ENCODE measurements around the gene CNGB1. TPM values are rescaled to one million over a fixed set of nuclear protein-coding genes. Genes with fewer than 3 reads are reported as not detected.
A peak's percentile ranks its signal among the peaks of the same experiment; 100 is the strongest.
"Not testable (repeated sequence)": the region's sequence is repeated elsewhere in the genome, so short reads cannot be mapped to it uniquely, and the experiment has no call there.

Gene CNGB1
- total and polyA plus RNA-seq, 2 of the 13 experiments (the other 11 are each of a cell fraction or from before 2014, with no cell fraction given) = 0.02 to 0.15 TPM

GRCh38 chr16:57978070-57978465, 7.1 kb upstream of the CNGB1 start:
- 48% methylated on average over 2 of the region's 2 CpGs for WGBS (ENCODE audit: low lambda C conversion rate)
- ATAC-seq; in situ Hi-C loops (cut with HindIII; ENCODE audit: extremely low pct_ligation_motif_present, low pct_unique_long_range_greater_than_20kb); DNase-seq (ENCODE audit: low spot score); H3K36me3 ChIP-seq (replicated peaks in 1 of 2; ENCODE audit: control insufficient read depth in 1 of 2, insufficient read depth in 2 of 2, low read length in 2 of 2); H3K79me2 ChIP-seq (ENCODE audit: insufficient read depth, low read length); H4K20me1 ChIP-seq (ENCODE audit: insufficient read depth, low read length); FAIRE-seq; H3K4me1 ChIP-seq (ENCODE audit: insufficient read depth, low read length); H3K9ac ChIP-seq (ENCODE audit: insufficient read depth, low read depth, low read length); intact Hi-C loops (cut with micrococcal nuclease; ENCODE audit: unreplicated experiment); H3K27ac ChIP-seq (ENCODE audit: extremely low read length, insufficient read depth, low read length); POLR2A ChIA-PET; H2AFZ ChIP-seq (ENCODE audit: low read length); H3K4me2 ChIP-seq (ENCODE audit: low read depth, low read length); H3K9me3 ChIP-seq (ENCODE audit: low read length); H3K4me3 ChIP-seq (replicated peaks in 1 of 3; ENCODE audit: insufficient read depth in 1 of 3, low read depth in 2 of 3, low read length in 3 of 3); BruUV-seq (replicated peaks): not testable (repeated sequence)
- CTCF ChIA-PET (ENCODE audit: low intra/inter-chr PET ratio, low total read pairs) = interaction anchor here (0.7 kb wide), 1 partner anchor 79 kb away, joined by 3 read pairs; no protein-coding TSS in a partner anchor
- TF ChIP-seq ZNF788 (CRISPR knock-in tag; IDR thresholded peaks at IDR 0.05; ENCODE audit: borderline replicate concordance) = 0 out of 2 replicates have a peak, but pooled peaks have one; percentile 47
- H3K27me3 ChIP-seq (ENCODE audit: control insufficient read depth in 1 of 2, insufficient read depth in 2 of 2, low read length in 2 of 2) = peaks cover 3 to 20% of the 10 kb centered on the region in 2 experiments; a peak in 4 of 5 replicates

GRCh38 chr16:57977418-57978069, 6.6 kb upstream of the CNGB1 start:
- FAIRE-seq (no peak), ATAC-seq (peak; percentile 88), DNase-seq (ENCODE audit: low spot score) (no peak)
- H4K20me1 ChIP-seq (ENCODE audit: insufficient read depth, low read length) = no peaks in the 10 kb centered on the region
- WGBS (ENCODE audit: low lambda C conversion rate) = 51% methylated on average over 9 of the region's 12 CpGs
- no peak overlapping the region for H3K9ac ChIP-seq (ENCODE audit: insufficient read depth, low read depth, low read length)
- no peaks in the 10 kb centered on the region for H3K36me3 ChIP-seq (replicated peaks in 1 of 2; ENCODE audit: control insufficient read depth in 1 of 2, insufficient read depth in 2 of 2, low read length in 2 of 2)
- in situ Hi-C loops (cut with HindIII; ENCODE audit: extremely low pct_ligation_motif_present, low pct_unique_long_range_greater_than_20kb) (no loop called here), intact Hi-C loops (cut with micrococcal nuclease; ENCODE audit: unreplicated experiment) (no loop called here)
- no peak overlapping the region for H3K4me3 ChIP-seq (replicated peaks in 1 of 3; ENCODE audit: insufficient read depth in 1 of 3, low read depth in 2 of 3, low read length in 3 of 3)
- ChIA-PET CTCF (ENCODE audit: low intra/inter-chr PET ratio, low total read pairs) (interaction anchor here (0.7 kb wide), 1 partner anchor 78 kb away, joined by 3 read pairs; no protein-coding TSS in a partner anchor), POLR2A (no interaction called here)
- no TSS peak for BruUV-seq (replicated peaks)
- H3K4me2 ChIP-seq (ENCODE audit: low read depth, low read length) = no peak overlapping the region
- no peaks in the 10 kb centered on the region for H3K9me3 ChIP-seq (ENCODE audit: low read length)
- H3K4me1 ChIP-seq (ENCODE audit: insufficient read depth, low read length) = no peaks in the 10 kb centered on the region
- H3K27ac ChIP-seq (ENCODE audit: extremely low read length, insufficient read depth, low read length) = no peak overlapping the region
- peaks cover 4 to 20% of the 10 kb centered on the region in 2 experiments; a peak in 4 of 5 replicates for H3K27me3 ChIP-seq (ENCODE audit: control insufficient read depth in 1 of 2, insufficient read depth in 2 of 2, low read length in 2 of 2)
- no peak overlapping the region for H2AFZ ChIP-seq (ENCODE audit: low read length)
- no peaks in the 10 kb centered on the region for H3K79me2 ChIP-seq (ENCODE audit: insufficient read depth, low read length)
- TF ChIP-seq ZFP62 (CRISPR knock-in tag; IDR thresholded peaks at IDR 0.05) (no peak), STAG1 (CRISPR knock-in tag; IDR thresholded peaks at IDR 0.05) (peak; percentile 92), RAD21 (CRISPR knock-in tag; IDR thresholded peaks at IDR 0.05) (peak; percentile 45), RBAK (CRISPR knock-in tag; IDR thresholded peaks at IDR 0.05) (no peak), ZNF616 (CRISPR knock-in tag; IDR thresholded peaks at IDR 0.05; ENCODE audit: low read depth) (no peak), MAX (IDR thresholded peaks at IDR 0.05) (peak; percentile 17; the same call in 1 of the 2 replicates), ZBTB33 (CRISPR knock-in tag; IDR thresholded peaks at IDR 0.05) (peak; percentile 91), ZNF768 (CRISPR knock-in tag; IDR thresholded peaks at IDR 0.05) (0 out of 2 replicates have a peak, but pooled peaks have one; percentile 18), HNRNPL (IDR thresholded peaks at IDR 0.05; ENCODE audit: low read depth, low read length) (0 out of 2 replicates have a peak, but pooled peaks have one; percentile 67), REL (CRISPR knock-in tag; conservative IDR thresholded peaks at IDR 0.05) (no peak), ZBTB37 (CRISPR knock-in tag; IDR thresholded peaks at IDR 0.05) (no peak)

Measured in HepG2 (cell line).